HG03039 (cell line): ENCODE measurements around the gene INCENP.

Experiments used
- ATAC-seq: cut with Tn5 transposase; IDR thresholded peaks from one replicate; pipeline ENCODE4 v1.9.1; 2021; ENCODE audit warnings: mild to moderate bottlenecking, moderate library complexity; ENCODE audit not compliant: unreplicated experiment

Gene INCENP

GRCh38 chr11:62140304-62141110 is 16.7 kb downstream of the INCENP start:
- ATAC-seq, result no peak

- no peak for ATAC-seq
Measured at GRCh38 chr11:62141111-62142042, 17.6 kb downstream of the INCENP start.

GRCh38 chr11:62142043-62142375 is 18.2 kb downstream of the INCENP start:
- ATAC-seq, result no peak

GRCh38 chr11:62142921-62143320 is 19.1 kb downstream of the INCENP start:
- ATAC-seq, result no peak

- ATAC-seq, result no peak
Measured at GRCh38 chr11:62143727-62144126, 19.9 kb downstream of the INCENP start.

- ATAC-seq, result no peak
Measured at GRCh38 chr11:62144641-62145255, 20.9 kb downstream of the INCENP start.

- no peak for ATAC-seq
Measured at GRCh38 chr11:62145261-62145871, 21.6 kb downstream of the INCENP start.

- ATAC-seq, result no peak
Measured at GRCh38 chr11:62146476-62147200, 22.8 kb downstream of the INCENP start.

- ATAC-seq, result no peak
Measured at GRCh38 chr11:62147545-62147944, 23.7 kb downstream of the INCENP start.

- ATAC-seq, result no peak
Measured at GRCh38 chr11:62148271-62148980, 24.6 kb downstream of the INCENP start.

GRCh38 chr11:62149986-62150886 is 26.4 kb downstream of the INCENP start:
- no peak for ATAC-seq

- ATAC-seq, result no peak
Measured at GRCh38 chr11:62150887-62151736, 27.3 kb downstream of the INCENP start.

- ATAC-seq, result no peak
Measured at GRCh38 chr11:62151737-62152102, 27.9 kb downstream of the INCENP start.

GRCh38 chr11:62152245-62153086 is 28.7 kb downstream of the INCENP start:
- ATAC-seq, result no peak

GRCh38 chr11:62153087-62153395 is 29.2 kb downstream of the INCENP start:
- ATAC-seq, result no peak

GRCh38 chr11:62153617-62154016 is 29.8 kb downstream of the INCENP start:
- ATAC-seq, result no peak

- no peak for ATAC-seq
Measured at GRCh38 chr11:62157603-62158002, 33.8 kb downstream of the INCENP start.
